Measurements from ENCODE around the gene SNX30.

Gene SNX30

DNA sequence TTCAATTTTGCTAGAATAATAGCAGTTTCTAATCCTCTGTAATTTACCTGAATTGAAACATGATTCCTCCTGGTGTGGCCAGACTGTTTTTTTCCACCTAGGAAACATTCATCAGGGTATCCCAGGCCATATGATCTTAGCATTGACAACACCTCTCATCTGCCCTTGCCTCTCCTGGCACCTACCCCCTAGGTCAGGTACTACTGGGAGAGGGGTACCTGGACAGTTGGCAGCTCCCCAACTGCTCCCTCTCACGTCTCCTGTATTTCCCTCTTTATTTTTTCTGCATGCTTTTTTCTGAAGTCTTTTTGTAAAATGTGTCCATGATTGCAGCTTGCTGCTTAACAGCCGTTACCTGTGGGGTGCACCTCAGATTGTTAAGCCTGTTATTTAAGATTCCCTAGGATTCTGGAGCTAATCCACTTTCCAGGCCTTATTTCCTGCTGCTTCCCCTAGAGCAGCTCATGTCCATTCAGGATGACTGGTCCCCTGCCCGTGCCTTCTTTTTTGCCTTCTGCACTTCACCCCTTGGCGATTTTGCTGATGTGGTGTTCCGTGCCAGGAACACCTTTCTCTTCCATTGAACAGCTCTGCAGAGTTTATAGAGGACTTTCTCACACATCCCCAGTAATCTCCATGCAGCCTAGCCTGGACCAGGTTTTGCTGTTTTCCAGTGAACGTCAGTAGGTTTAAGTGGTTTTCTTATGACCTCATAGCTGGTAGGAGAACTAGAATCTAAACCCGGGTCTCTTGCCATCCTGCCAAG lies 33.6 kb downstream of the SNX30 start:
- peak; percentile 81 for DNase-seq

GRCh38 chr9:112785986-112786385 lies 35.4 kb downstream of the SNX30 start:
- no peak for DNase-seq

- no peak for DNase-seq
Observed at GRCh38 chr9:112786829-112787520, 36.4 kb downstream of the SNX30 start.

DNA sequence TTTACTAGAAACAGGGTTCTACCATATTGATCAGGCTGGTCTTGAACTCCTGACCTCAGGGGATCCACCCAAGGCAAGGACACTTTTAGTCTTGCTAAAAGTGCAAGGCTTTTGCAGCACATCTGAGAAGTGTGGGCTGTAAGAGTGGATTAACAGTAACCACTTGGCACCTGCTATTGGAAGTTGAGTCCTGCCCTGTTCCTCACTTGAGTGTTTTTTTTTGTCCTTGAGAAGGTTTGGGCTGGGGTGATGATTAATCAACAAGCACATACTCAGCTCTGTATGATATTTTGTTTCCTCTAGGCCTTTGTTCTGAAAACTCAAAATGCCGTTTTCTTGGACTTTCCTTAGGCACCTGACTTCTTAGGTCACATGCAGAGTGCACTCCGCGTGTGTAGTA lies 37.4 kb downstream of the SNX30 start:
- DNase-seq = no peak

GRCh38 chr9:112789473-112789872 lies 38.9 kb downstream of the SNX30 start:
- DNase-seq = no peak

- DNase-seq = no peak
Observed at GRCh38 chr9:112789891-112790774, 39.6 kb downstream of the SNX30 start.

- DNase-seq = no peak
Observed at GRCh38 chr9:112792670-112793069, 42.1 kb downstream of the SNX30 start.

DNA sequence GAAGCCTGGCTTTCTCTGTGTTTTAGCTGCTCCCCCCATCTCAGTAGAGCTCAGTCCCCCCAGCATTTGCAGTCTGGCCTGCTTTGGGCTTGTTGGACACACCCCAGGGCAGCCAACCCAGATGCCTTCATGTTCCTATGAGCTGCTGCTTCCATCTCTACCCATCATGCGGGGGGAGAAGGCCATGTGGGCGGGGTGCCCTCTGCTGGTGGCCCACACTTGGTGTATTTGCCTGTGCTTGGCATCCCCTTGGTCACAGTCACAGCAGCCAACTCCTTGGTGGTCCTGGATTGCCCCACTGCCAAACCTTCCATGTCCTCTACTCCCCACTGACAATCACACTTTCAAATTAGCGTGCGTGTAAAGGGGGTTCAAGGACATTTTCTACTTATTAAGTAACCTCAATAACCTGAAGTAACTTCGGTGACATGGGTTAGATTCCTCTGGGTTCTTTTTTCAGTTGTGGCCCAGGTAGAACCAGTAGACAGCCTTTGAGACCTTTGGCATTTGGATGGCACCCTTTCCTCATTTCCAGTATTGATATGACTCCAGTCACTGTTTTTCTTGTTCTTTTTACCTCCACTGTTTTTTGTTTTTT lies 42.8 kb downstream of the SNX30 start:
- peak; percentile 10 for DNase-seq

GRCh38 chr9:112794731-112795130 lies 44.2 kb downstream of the SNX30 start:
- DNase-seq = no peak

- no peak for DNase-seq
Observed at GRCh38 chr9:112795921-112796320, 45.4 kb downstream of the SNX30 start.

GRCh38 chr9:112796485-112796884 lies 45.9 kb downstream of the SNX30 start:
- DNase-seq = no peak

GRCh38 chr9:112809351-112809848 lies 58.8 kb downstream of the SNX30 start:
- no peak for DNase-seq

GRCh38 chr9:112809906-112810305 lies 59.3 kb downstream of the SNX30 start:
- DNase-seq = no peak

DNA sequence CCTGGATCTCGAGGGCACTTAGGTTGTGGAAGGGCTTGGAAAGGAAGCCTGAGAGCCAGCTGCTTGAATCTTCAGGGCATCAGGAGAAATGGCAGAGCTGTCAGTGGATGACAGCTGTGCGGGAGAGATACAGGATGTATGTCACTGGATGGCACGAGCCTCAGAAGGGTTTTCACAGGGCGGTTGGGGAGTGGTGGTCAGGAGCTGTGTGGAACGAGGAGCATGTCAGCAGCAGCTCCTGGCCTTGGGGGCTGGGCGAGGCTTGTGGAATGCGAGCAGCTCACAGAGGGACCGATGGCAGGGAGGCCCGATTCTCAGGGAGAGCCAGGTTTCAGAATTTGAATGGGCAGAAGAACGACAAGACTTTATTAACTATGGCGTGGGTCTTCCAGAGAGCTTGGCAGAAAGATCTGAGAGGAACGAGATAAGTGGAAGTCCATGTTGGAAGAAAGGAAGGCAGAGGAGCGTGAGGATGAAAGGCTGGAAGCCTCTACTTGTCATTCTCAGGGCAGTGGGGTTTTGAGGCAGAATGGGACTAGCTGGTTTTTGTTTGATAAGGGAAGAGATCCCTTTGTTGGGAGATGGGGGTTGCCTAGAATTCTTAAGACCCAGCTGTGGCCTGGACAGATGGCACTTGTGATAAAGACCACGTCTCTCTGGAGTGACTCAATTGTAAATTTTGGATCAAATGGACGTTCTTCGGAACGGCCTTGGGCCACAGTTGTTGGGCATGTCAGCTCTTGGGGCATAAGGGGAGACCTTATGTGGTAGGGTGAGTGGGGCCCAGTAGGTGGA lies 60.3 kb downstream of the SNX30 start:
- DNase-seq = no peak

DNA sequence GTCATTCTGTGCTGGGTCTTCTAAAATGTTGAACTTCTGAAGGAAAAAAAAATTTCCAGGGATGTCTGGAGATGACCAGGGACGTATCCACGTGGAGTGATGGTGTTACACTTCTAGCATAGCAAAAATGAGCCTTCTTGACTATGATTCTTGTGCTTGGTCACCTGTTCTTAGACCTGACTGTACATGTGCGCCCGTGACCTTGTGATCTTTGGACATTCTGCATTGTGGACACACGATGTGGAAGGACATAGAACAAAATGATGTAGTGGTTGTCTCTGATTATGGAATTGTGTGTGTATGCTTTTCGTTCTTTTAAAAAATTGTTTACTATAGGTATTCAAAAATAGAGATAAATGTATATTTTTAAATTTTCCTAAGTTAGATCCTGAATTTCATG lies 61.0 kb downstream of the SNX30 start:
- no peak for DNase-seq

GRCh38 chr9:112815868-112816267 lies 65.3 kb downstream of the SNX30 start:
- no peak for DNase-seq

- DNase-seq = no peak
Observed at GRCh38 chr9:112817860-112818203, 67.3 kb downstream of the SNX30 start.

- peak; percentile 49 for DNase-seq
Observed at GRCh38 chr9:112819635-112820496, 69.3 kb downstream of the SNX30 start.

DNA sequence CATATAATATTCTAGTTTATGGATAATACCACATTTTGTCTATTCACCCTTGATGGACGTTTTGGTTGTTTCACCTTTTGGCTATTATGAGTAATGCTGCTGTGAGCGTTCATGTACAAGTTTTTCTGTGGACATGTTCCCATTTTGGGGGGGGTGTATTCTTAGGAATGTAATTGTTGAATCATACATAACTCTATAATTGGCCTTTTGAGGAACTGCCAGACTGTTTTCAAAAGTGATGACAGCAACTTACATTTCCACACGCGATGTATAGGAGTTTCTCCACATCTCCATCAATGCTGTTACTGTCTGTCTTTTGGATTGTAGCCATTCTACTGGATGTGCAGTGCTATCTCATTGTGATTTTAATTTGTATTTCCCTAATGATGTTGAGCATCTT lies 70.3 kb downstream of the SNX30 start:
- DNase-seq = no peak

DNA sequence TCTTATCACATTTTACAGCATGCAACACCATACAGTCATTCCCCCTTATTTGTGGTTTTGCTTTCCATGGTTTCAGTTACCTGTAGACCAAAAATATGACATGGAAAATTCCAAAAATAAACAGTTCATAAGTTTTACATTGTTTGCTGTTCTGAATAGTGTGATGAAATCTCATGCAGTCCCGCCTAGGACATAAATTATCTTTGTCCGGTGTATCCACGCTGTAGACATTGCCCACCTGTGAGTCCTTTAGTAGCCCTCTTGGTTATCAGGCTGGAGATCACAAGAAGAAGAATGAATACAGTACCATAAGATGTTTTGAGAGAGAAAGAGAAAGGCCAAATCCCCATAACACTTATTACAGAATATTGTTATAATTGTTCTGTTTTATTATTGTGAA lies 72.1 kb downstream of the SNX30 start:
- no peak for DNase-seq

DNA sequence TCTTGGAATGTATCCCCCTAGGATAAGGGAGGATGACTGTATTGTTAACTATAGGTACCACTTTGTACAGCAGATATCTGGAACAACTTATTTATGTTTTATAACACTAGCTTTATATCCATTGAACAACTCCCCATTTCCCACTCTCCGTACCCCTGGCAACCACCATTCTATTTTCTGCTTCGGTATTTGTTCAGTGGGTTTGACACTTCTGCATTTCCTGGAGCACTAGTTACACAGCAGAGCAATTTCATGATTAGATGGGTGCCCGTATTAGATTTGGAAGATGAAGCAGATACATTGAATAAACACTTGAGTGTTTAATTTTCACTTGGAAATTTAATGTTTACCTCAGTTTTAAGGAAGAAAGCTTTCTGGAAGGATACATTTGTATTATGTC lies 72.7 kb downstream of the SNX30 start:
- DNase-seq = no peak

All from SHP77 treated with DMSO at 0.1 percent for 48 hours (cell line).